Endothelial cell of umbilical vein (primary cell): ENCODE data around the gene CABLES1. TPM values are rescaled to one million over a fixed set of nuclear protein-coding genes. Genes with fewer than 3 reads are reported as not detected.

Experiments
- BruUV-seq: library from RNA; stranded (reverse); fragments of 400-500 nt; replicated peaks from 2 replicates; lab custom pipeline; 2021; lab: Mats Ljungman, UMichigan
- CTCF ChIA-PET: fragments of 300-600, 350-600 bp; sonication (Branson Sonifier 250); formaldehyde crosslinking; loops from one replicate; lab custom pipeline; 2021; ENCODE audit warnings: antibody characterized with exemption, inconsistent platforms; lab: Charles Lee
- POLR2A ChIA-PET: fragments of 300-600, 350-600 bp; sonication (Branson Sonifier 250); formaldehyde crosslinking; loops from one replicate; lab custom pipeline; 2021; ENCODE audit warnings: antibody characterized with exemption, inconsistent platforms; lab: Charles Lee
- DNase-seq: peaks from one replicate; pipeline ENCODE4 v3.0.0-alpha.2; 2011; ENCODE audit warnings: low read depth, low spot score
- FAIRE-seq: peaks from 2 replicates; lab custom pipeline; 2011; peaks lifted over from hg19 to GRCh38; lab: Jason Lieb, UNC
- H2AFZ ChIP-seq: 2 replicates; pipeline ENCODE4 v1.6.0; 2012; ENCODE audit warnings: low read depth, low read length, control low read depth, inconsistent platforms
- H3K27ac ChIP-seq: 2 replicates; pipeline ENCODE4 v1.5.1; 2011; ENCODE audit warnings: low read depth, mild to moderate bottlenecking, control low read depth, low read length, moderate library complexity; ENCODE audit not compliant: insufficient read depth
- H3K27me3 ChIP-seq, 2 experiments: 2 replicates each; pipeline versions ENCODE4 v1.6.0 to v1.6.1; 2011; ENCODE audit warnings: low read length in 2 of 2, mixed read lengths in 1 of 2; ENCODE audit not compliant: control insufficient read depth in 2 of 2, insufficient read depth in 2 of 2
- H3K36me3 ChIP-seq, 2 experiments: 2 replicates in 1 of 2; 3 replicates in 1 of 2; pipeline ENCODE4 v1.5.1; 2011; ENCODE audit warnings: low read length in 2 of 2, mild to moderate bottlenecking in 1 of 2, moderate library complexity in 1 of 2; ENCODE audit not compliant: control insufficient read depth in 2 of 2, insufficient read depth in 2 of 2; ENCODE audit errors: extremely low read depth in 1 of 2
- H3K4me1 ChIP-seq: 3 replicates; pipeline ENCODE4 v1.5.1; 2011; ENCODE audit warnings: mild to moderate bottlenecking, low read length; ENCODE audit not compliant: control insufficient read depth, insufficient read depth; ENCODE audit errors: extremely low read depth
- H3K4me2 ChIP-seq: 2 replicates; pipeline ENCODE4 v1.6.1; 2011; ENCODE audit warnings: low read length, control low read depth, mixed read lengths; ENCODE audit not compliant: insufficient read depth
- H3K4me3 ChIP-seq, 3 experiments: fragments of 200-600 bp in 1 of 3; sonication (generic), shearing (Covaris generic) in 1 of 3; replicated peaks in 1 of 3; 2 replicates each; pipeline ENCODE4 v1.5.1; 2011 to 2016; ENCODE audit warnings: control low read depth in 3 of 3, low read length in 3 of 3, mild to moderate bottlenecking in 2 of 3, inconsistent platforms in 1 of 3, low read depth in 1 of 3, moderate library complexity in 1 of 3; ENCODE audit not compliant: insufficient read depth in 1 of 3
- H3K79me2 ChIP-seq: 2 replicates; pipeline ENCODE4 v1.6.0; 2012; ENCODE audit warnings: low read length, inconsistent platforms; ENCODE audit not compliant: control insufficient read depth, insufficient read depth
- H3K9ac ChIP-seq: replicated peaks from 2 replicates; pipeline ENCODE3; 2011; ENCODE audit warnings: low read length, control low read depth; ENCODE audit not compliant: insufficient read depth; ENCODE audit errors: extremely low read depth
- H3K9me1 ChIP-seq: replicated peaks from 3 replicates; pipeline ENCODE4 v1.6.0; 2011; ENCODE audit warnings: mild to moderate bottlenecking, low read length; ENCODE audit not compliant: control insufficient read depth, insufficient read depth; ENCODE audit errors: extremely low read depth
- H3K9me3 ChIP-seq: replicated peaks from 2 replicates; pipeline ENCODE4 v1.5.1; 2012; ENCODE audit warnings: low read length, inconsistent platforms; ENCODE audit not compliant: control insufficient read depth, insufficient read depth
- H4K20me1 ChIP-seq: replicated peaks from 2 replicates; pipeline ENCODE3; 2011; ENCODE audit warnings: mild to moderate bottlenecking, low read length; ENCODE audit not compliant: control insufficient read depth, insufficient read depth; ENCODE audit errors: extremely low read depth
- CTCF ChIP-seq, 2 donors: IDR thresholded peaks; 1 replicate in 1 of 2; 2 replicates in 1 of 2; pipeline ENCODE4 v1.5.1; 2011; ENCODE audit warnings: low read length in 2 of 2, mild to moderate bottlenecking in 2 of 2, moderate library complexity in 2 of 2, control low read depth in 1 of 2, inconsistent platforms in 1 of 2, low read depth in 1 of 2; ENCODE audit not compliant: insufficient read depth in 1 of 2; ENCODE audit errors: extremely low read depth in 1 of 2
- EZH2 ChIP-seq: IDR thresholded peaks from 2 replicates; pipeline ENCODE4 v1.6.1; 2012; ENCODE audit warnings: borderline replicate concordance, low read depth, mild to moderate bottlenecking, moderate library complexity, low read length, inconsistent platforms; ENCODE audit not compliant: severe bottlenecking
- FOS ChIP-seq: IDR thresholded peaks from 2 replicates; pipeline ENCODE4 v1.6.1; 2011; ENCODE audit warnings: mild to moderate bottlenecking, low read length, moderate library complexity, borderline replicate concordance; ENCODE audit not compliant: insufficient read depth
- MAX ChIP-seq: IDR thresholded peaks from 2 replicates; pipeline ENCODE4 v1.6.1; 2011; ENCODE audit not compliant: insufficient read depth, insufficient read length
- MYC ChIP-seq: IDR thresholded peaks from one replicate; pipeline ENCODE4 v1.6.1; 2011; ENCODE audit warnings: mild to moderate bottlenecking, low read depth, low read length
- POLR2A ChIP-seq: IDR thresholded peaks from 2 replicates; pipeline ENCODE4 v1.6.1; 2012; ENCODE audit warnings: low read depth, mild to moderate bottlenecking, control low read depth, low read length
- POLR2AphosphoS5 ChIP-seq: IDR thresholded peaks from 2 replicates; pipeline ENCODE4 v1.6.1; 2012; ENCODE audit warnings: low read depth, mild to moderate bottlenecking, control low read depth, low read length, moderate library complexity; ENCODE audit not compliant: insufficient read depth
- dilution Hi-C: fragments of 300-500 bp; cut with MboI; formaldehyde crosslinking; loops from one replicate; pipeline ENCODE4 v1.15.0; 2019; ENCODE audit warnings: low sequenced_read_pairs; ENCODE audit not compliant: extremely low pct_ligation_motif_present
- intact Hi-C: fragments of 100-400 bp; cut with micrococcal nuclease; formaldehyde crosslinking; loops from one replicate; pipeline ENCODE4 v1.10.0; 2022
- polyA plus RNA-seq, 4 experiments: library from polyadenylated mRNA; depleted of rRNA in 3 of 4; stranded (reverse) in 3 of 4; unstranded in 1 of 4; fragments of >200 nt; gene quantifications; 2 replicates each; pipeline versions ENCODE4 v1.2.1 to v1.2.3, GENCODE V29; 2011 to 2012; ENCODE audit warnings: missing spikeins in 1 of 4
- total RNA-seq: library from RNA; stranded (reverse); gene quantifications from 2 replicates; pipeline ENCODE4 v1.2.3, GENCODE V29; 2021

The CABLES1 gene
- total and polyA plus RNA-seq, 2 donors (not counting 3 experiments of a cell fraction or from before 2014, with no cell fraction given), result 40.2 to 71.1 TPM

- no TSS peak for BruUV-seq
- POLR2A ChIA-PET, result no interaction called here
- H3K4me3 ChIP-seq, result no peak overlapping the region
- no peaks in the 10 kb centered on the region for H3K36me3 ChIP-seq
- no peaks in the 10 kb centered on the region for H4K20me1 ChIP-seq
- no peaks in the 10 kb centered on the region for H3K79me2 ChIP-seq
- no peak overlapping the region for H3K4me2 ChIP-seq
- no peaks in the 10 kb centered on the region for H3K27me3 ChIP-seq
- no peak for TF ChIP-seq CTCF (IDR thresholded peaks at IDR 0.05; ENCODE audit: extremely low read depth in 1 of 2, insufficient read depth in 1 of 2, low read depth in 1 of 2, low read length in 2 of 2)
- TF ChIP-seq MAX, result no peak
- no peak for FAIRE-seq
- peaks cover 30% of the 10 kb centered on the region for H3K4me1 ChIP-seq
- dilution Hi-C loops (no loop called here), intact Hi-C loops (no loop called here)
- DNase-seq, result no peak
- no peaks in the 10 kb centered on the region for H3K9me3 ChIP-seq
- H3K9ac ChIP-seq, result no peak overlapping the region
- no peak overlapping the region for H2AFZ ChIP-seq
- no peaks in the 10 kb centered on the region for H3K9me1 ChIP-seq
- CTCF ChIA-PET, result interaction anchor here (0.9 to 1.4 kb wide), 3 partner anchors 11 to 78 kb away, joined by 3 to 4 read pairs (median 3); no protein-coding TSS in a partner anchor
- H3K27ac ChIP-seq, result no peak overlapping the region
Measured at GRCh38 chr18:23300231-23300805, 165.0 kb downstream of the CABLES1 start.

- H3K4me2 ChIP-seq, result no peak overlapping the region
Measured at GRCh38 chr18:23301972-23302371, 166.7 kb downstream of the CABLES1 start.

More at GRCh38 chr18:23301972-23302371, 166.7 kb downstream of the CABLES1 start:
- Histone ChIP-seq H3K36me3 (no peaks in the 10 kb centered on the region), H3K27me3 (no peaks in the 10 kb centered on the region), H3K4me1 (peaks cover 33% of the 10 kb centered on the region), H3K9me3 (no peaks in the 10 kb centered on the region), H2AFZ (no peak overlapping the region), H4K20me1 (no peaks in the 10 kb centered on the region), H3K79me2 (no peaks in the 10 kb centered on the region), H3K27ac (peak overlapping the region; percentile 88), H3K9ac (no peak overlapping the region), H3K9me1 (no peaks in the 10 kb centered on the region), H3K4me3 (no peak overlapping the region)
- dilution Hi-C loops, result no loop called here
- FAIRE-seq, result no peak
- no peak for TF ChIP-seq MYC
- TF ChIP-seq MAX, result no peak
- TF ChIP-seq FOS, result no peak
- TF ChIP-seq EZH2, result no peak
- no peak for TF ChIP-seq POLR2A
- no peak for TF ChIP-seq POLR2AphosphoS5
- intact Hi-C loops, result no loop called here
- no peak for DNase-seq
- POLR2A ChIA-PET, result no interaction called here
- BruUV-seq, result no TSS peak
- CTCF ChIA-PET, result interaction anchor here (0.9 to 2.6 kb wide), 2 partner anchors 19 to 78 kb away, joined by 3 to 8 read pairs; no protein-coding TSS in a partner anchor
